Dedifferentiated amniotic fluid mesenchymal stem cell (primary cell): ENCODE data around the gene PRMT7.

Experiments used
- DNase-seq: peaks from one replicate; pipeline ENCODE4 v3.0.0-alpha.2; 2016; ENCODE audit errors: extremely low spot score

The PRMT7 gene

DNA sequence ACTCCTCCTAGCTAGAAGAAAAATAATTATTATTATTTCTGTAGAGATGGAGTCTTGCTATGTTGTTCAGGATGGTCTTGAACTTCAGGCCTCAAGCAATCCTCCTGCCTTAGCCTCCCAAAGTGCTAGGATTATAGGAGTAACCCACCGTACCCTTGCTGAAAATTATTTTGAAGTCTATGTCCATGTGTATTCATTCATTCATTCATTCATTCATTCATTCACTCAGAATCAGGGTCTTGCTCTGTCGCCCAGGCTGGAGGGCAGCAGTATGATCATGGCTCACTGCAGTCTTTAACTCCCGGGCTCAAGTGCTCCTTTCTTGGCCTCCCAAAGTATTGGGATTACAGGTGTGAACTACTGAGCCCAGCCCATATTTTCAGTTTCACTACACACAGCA lies 4.2 kb upstream of the PRMT7 start:
- DNase-seq: no peak

GRCh38 chr16:68309799-68310198 lies 1.0 kb upstream of the PRMT7 start:
- no peak for DNase-seq

GRCh38 chr16:68310437-68310773 lies 414 bp upstream of the PRMT7 start:
- no peak for DNase-seq

DNA sequence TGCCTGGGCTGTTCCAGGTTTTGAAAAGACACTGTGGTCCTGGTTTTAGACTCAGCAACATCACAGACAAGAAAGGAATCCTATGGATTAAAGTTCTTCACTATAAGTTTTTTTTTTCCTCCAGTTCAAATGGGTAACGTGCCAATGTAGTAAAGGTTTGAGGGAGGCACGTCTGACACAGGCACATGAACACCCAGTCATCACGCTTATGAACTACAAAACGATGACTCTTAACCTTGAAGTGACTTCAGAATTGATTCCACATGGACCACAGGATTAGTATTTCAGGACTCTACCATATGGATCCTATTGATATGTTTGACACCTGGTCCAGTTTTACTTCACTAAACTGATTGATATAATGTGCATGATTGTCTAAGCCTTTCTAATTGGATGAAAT lies 2.3 kb downstream of the PRMT7 start:
- no peak for DNase-seq

- no peak for DNase-seq
These were observed 8.5 kb downstream of the PRMT7 start for GRCh38 chr16:68319185-68319908.

- DNase-seq: no peak
These were observed 13.5 kb downstream of the PRMT7 start for GRCh38 chr16:68324336-68324735.

DNA sequence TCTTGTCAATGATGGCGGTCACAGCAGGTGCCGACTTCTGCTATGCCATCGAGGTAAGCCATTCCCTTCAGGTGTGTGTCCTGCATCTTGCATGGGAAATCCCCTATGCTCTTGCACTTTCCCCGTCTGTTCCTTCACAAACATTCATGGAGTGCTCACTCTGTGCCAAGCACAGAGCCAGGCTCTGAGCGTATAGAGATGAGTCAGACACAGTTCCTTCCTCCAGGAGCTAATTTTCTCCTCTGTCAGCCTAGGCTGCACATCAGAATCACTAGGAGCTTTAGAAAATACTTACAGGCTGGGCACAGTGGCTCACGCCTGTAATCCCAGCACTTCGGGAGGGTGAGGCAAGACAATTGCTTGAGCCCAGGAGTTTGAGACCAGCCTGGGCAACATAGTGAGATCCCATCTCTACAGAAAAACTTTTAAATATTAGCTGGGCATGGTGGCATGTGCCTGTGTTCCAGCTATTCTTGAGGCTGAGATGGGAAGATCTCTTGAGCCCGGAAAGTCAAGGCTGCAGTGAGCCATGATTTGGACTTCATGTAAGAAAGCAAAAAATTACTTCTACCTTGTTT lies 14.1 kb downstream of the PRMT7 start:
- no peak for DNase-seq

DNA sequence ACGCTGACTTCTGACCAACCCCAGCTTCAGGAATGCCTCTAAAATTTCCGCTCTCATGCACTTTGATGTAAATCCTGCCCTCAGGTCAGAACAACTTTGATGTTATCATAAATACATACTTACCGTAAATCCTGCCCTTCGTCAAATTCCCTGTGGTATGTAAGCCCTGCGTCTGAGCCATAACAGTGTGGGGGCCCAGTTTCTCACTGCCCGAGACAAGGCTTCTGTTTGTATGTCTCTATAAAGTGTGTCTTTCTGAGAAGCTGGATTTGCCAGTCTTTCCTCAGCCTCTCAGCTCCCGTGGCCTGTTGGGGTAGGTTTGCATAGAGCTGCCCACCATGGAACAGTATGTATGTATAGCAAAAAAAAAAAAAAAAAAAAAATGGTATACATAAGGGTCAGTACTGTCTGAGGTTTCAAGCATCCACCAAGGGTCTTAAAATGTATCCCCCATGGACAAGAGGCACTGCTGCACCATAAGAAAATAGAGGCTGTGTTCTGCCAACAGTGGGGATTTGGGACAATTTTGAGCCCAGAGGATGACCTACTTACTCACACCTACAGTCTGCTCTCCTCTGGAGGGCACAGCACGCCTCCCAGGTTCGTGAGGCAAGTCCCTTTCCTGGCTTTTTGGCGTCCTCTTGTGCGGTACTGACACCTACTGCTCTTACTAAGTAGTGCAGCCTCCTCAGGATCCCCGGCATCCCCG lies 17.5 kb downstream of the PRMT7 start:
- peak; percentile 88 for DNase-seq

- DNase-seq: no peak
These were observed 18.1 kb downstream of the PRMT7 start for GRCh38 chr16:68328860-68329390.

GRCh38 chr16:68331879-68332410 lies 21.1 kb downstream of the PRMT7 start:
- peak; percentile 33 for DNase-seq

DNA sequence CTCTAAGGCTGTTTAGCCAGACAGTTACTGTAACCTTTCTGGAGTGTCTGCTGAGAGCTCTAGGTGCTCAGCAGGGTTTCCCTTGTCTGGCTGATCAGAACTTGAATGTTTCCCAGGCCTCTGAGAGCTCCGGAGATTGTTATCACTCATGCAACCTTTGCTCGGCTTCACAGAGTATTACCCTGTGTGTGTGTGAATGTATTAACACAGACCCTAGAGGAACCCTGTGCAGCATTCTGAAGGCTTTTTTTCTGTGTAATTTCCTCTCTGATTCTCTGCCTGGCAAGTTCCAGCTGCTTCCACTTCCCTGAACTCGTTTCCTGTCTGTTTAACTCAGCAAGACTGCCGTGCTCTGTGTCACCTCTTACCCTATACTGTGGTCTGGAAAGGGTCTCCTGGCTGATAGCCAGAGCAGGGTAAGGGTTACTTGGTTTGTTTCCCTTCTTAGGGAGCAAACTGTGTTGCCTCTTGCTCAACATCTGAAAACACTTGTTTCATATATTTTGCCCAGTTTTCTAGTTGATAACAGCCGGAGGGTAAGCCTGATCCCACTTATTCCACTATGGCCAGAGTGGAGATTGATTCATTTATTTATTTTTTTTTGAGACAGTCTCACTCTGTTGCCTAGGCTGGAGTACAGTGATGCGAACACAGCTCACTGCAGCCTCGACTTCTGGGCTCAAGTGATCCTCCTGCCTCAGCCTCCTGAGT lies 21.7 kb downstream of the PRMT7 start:
- DNase-seq: no peak

DNA sequence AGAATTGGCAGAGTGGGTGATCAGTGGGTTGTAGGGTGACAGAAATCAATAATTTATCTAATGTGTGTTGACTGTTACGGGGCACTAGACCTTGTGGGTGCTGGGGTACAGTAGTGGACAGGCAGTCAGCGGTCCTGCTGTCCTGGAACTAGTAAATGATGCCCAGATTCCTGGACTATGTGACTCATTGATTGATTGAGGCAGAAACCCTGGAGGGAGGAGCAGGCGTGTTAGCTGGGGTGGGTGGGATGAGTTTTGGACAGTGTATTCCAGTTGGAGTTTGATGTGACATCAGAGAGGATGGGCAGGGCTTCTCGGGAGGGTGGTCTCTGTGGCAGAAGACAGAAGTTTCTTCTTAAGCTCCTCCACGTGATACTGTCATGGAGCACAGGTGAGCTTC lies 24.4 kb downstream of the PRMT7 start:
- DNase-seq: no peak

- DNase-seq: no peak
These were observed 27.7 kb downstream of the PRMT7 start for GRCh38 chr16:68338326-68339119.

DNA sequence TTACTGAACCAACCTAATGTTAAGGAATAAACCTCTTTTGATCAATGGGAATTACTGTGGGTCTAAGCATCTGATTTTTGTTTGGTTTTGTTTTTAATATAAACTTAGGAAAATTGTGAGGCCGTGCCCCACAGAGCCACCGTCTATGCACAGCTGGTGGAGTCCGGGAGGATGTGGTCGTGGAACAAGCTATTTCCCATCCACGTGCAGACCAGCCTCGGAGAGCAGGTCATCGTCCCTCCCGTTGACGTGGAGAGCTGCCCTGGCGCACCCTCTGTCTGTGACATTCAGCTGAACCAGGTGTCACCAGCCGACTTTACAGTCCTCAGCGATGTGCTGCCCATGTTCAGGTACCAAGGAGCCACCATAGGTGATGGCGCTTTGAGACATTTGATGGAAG lies 28.4 kb downstream of the PRMT7 start:
- DNase-seq: no peak

- no peak for DNase-seq
These were observed 31.8 kb downstream of the PRMT7 start for GRCh38 chr16:68342620-68343019.

DNA sequence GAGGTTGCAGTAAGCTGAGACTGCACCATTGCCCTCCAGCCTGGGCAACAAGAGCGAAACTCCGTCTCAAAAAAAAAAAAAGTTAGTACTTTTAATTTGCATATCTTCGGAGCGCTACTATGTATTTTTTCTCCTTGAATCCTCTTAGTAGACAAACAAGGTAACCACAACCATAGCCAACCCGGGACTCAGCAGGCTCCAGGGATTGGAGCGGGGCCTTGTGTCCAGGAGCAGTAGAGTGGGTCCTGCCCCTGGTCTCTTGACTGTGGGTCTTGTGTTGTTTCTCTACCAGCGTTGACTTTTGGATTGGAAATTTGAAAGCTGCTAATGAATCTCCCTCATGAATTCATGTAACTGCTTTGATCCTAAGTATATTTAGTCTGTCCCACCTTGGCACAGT lies 32.3 kb downstream of the PRMT7 start:
- DNase-seq: no peak

DNA sequence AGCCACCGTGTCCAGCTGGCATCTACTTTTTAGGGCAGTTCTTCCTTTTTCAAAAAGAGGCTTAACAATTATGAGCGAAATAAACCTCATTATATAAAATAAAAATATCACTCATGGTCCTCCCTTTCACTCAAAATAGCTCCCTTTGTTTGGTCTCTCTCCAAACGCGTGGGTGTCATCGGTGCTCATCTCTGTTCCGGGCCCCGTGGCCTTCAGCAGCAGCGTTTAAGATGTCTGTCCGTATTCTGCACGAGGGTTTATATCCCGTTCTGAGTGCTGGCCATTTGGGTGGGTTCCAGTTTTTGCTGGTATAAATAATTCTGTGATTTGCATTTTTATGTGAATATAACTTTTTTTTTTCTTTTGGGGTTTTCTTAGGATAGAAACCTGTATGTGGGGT lies 33.4 kb downstream of the PRMT7 start:
- DNase-seq: no peak

DNA sequence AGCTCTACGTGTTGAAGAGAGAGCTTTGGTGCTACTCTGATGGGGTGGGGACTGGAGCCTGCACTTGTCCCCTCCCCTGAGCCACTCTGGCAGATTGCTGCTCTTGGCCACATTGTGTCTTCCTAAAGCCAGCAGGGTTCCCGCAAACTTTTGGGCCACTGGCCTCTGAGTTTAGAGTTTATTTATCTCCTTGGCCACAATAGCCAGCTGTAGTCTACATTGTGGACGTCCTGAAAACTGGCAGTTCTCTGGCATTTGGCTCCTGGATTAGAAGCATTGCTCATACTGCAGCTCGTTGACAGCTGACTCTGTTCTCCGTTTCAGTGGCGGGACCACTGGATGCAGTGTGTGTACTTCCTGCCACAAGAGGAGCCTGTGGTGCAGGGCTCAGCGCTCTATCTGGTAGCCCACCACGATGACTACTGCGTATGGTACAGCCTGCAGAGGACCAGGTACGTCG lies 34.6 kb downstream of the PRMT7 start:
- no peak for DNase-seq

DNA sequence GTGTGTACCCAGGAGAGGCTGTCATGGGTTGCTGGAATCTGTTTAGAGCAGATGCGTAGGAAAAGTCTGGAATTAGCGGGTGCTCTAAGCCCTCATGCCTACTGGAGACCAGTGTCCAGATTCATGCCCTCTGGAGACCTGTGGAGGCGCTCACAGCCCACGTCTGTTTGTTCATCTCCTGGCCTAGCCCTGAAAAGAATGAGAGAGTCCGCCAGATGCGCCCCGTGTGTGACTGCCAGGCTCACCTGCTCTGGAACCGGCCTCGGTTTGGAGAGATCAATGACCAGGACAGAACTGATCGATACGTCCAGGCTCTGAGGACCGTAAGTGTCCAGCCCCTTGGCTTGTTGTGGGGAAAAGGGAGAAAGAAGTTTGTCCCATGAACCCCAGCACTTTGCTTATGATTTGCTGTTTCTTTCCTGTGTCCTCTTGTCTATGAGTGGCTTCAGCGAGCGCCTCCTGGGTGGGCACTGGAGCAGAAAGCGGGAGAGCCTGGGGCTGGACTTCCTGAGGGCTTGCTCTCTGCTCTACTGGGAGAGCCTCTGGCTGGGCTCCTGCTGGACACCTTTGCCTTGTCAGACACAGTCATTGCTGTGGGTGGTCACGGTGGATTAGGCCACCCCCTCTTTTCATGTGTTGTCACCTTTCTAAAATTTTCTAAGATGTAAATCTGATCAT lies 35.3 kb downstream of the PRMT7 start:
- DNase-seq: no peak

- no peak for DNase-seq
These were observed 36.2 kb downstream of the PRMT7 start for GRCh38 chr16:68346892-68347480.
